GM10266 (cell line): ENCODE data around the gene EPB41L4B.

Source experiments
- DNase-seq: peaks from one replicate; pipeline ENCODE4 v3.0.0; 2012; ENCODE audit errors: extremely low spot score
- CTCF ChIP-seq: IDR thresholded peaks from 2 replicates; pipeline ENCODE4 v1.5.1; 2012; ENCODE audit warnings: mild to moderate bottlenecking, low read depth; ENCODE audit not compliant: control insufficient read depth, insufficient read depth; ENCODE audit errors: missing control alignments

EPB41L4B gene

GRCh38 chr9:109320331-109320741 lies 523 bp downstream of the EPB41L4B start:
- peak; percentile 13 for TF ChIP-seq CTCF
- peak; percentile 72 for DNase-seq

GRCh38 chr9:109319626-109320241 lies 1.1 kb downstream of the EPB41L4B start:
- no peak for TF ChIP-seq CTCF
- peak; percentile 34 for DNase-seq

- peak; percentile 32 for DNase-seq
- no peak for TF ChIP-seq CTCF
These were observed 1.7 kb downstream of the EPB41L4B start for GRCh38 chr9:109319017-109319625.

GRCh38 chr9:109317979-109318741 lies 2.7 kb downstream of the EPB41L4B start:
- no peak for DNase-seq
- no peak for TF ChIP-seq CTCF

- TF ChIP-seq CTCF = no peak
- no peak for DNase-seq
These were observed 3.4 kb downstream of the EPB41L4B start for GRCh38 chr9:109317311-109317978.

GRCh38 chr9:109316207-109316640 lies 4.6 kb downstream of the EPB41L4B start:
- DNase-seq = no peak
- TF ChIP-seq CTCF = no peak
